ENCODE results near the gene OR4Q3.
"Not testable (repeated sequence)": the region's sequence is repeated elsewhere in the genome, so short reads cannot be mapped to it uniquely, and the experiment has no call there.

OR4Q3 gene

DNA sequence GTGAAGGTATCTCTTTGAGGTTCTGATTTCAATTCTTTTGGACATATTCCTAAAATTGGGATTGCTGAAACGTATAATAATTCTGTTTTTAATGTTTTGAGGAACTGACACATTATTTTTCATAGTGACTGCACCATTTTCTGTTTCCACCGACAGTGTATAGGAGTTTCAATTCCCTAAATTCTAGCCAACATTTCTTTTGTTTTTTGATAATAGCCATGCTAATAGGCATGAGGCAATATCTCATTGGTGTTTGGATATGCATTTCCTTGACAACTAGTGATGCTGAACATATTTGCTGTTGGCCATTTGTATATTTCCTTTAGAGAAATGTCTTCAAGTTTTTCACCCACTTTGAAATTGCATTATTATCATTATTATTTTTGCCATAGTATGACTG, 29.1 kb downstream of the OR4Q3 start:
- not testable (repeated sequence) for H3K4me2 ChIP-seq (ENCODE audit: low read length); H3K27me3 ChIP-seq (ENCODE audit: insufficient read depth, low read length); H2AFZ ChIP-seq (ENCODE audit: insufficient read depth, low read length, poor library complexity); H3K36me3 ChIP-seq (ENCODE audit: control insufficient read depth in 1 of 2, insufficient read depth in 2 of 2, low read length in 2 of 2); H3K79me1 ChIP-seq (ENCODE audit: low read length); H3K9me3 ChIP-seq (ENCODE audit: insufficient read depth, low read depth, low read length); H3K18ac ChIP-seq (ENCODE audit: low read length); H3K79me2 ChIP-seq (ENCODE audit: control insufficient read depth, insufficient read depth, low read length, poor library complexity); H4K91ac ChIP-seq (ENCODE audit: low read depth, low read length); H4K8ac ChIP-seq (ENCODE audit: low read depth, low read length); H3K4ac ChIP-seq (ENCODE audit: low read depth, low read length); H3K14ac ChIP-seq (ENCODE audit: low read length); H3K4me1 ChIP-seq (ENCODE audit: control insufficient read depth in 1 of 2, insufficient read depth in 2 of 2, low read length in 2 of 2); H3K4me3 ChIP-seq (ENCODE audit: low read depth, low read length); H3K23ac ChIP-seq (ENCODE audit: low read length); H3K9ac ChIP-seq (ENCODE audit: low read length); H2BK12ac ChIP-seq (ENCODE audit: low read length); H2BK5ac ChIP-seq (ENCODE audit: low read depth, low read length, poor library complexity); H2AK5ac ChIP-seq (ENCODE audit: low read length); DNase-seq; H4K12ac ChIP-seq (ENCODE audit: low read depth, low read length); H2BK120ac ChIP-seq (ENCODE audit: insufficient read depth, low read length, poor library complexity); H3K27ac ChIP-seq (ENCODE audit: low read depth, low read length)
- no CpG with 5 or more reads among the region's 2 CpGs for WGBS (ENCODE audit: extremely low coverage, insufficient coverage, insufficient read length)

DNA sequence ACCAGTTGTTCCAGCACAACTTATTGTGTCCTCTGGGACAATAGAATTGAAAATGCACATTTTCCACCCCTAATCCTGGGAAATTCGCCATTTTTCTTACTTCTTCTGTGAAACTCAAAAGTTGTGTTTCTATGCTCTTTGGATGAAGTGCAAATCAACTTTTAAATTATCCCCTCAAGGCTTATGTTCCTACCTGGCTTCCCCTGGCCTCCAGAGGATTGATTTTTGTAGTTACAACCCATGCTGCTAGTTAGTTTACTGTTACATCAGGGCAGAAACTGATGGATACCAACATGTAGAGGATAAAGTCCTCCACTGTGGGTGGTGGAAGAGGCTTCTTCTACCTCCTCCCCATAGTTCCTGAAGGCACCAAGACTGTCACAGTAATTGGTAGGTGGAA, 29.8 kb downstream of the OR4Q3 start, which contains the start of gene OR4M1:
Gene OR4M1 (plus strand): TSS at position 301 of the 400 bp plus-strand sequence. CDS start 6,819 bp downstream, outside the sequence.
- WGBS (ENCODE audit: extremely low coverage, insufficient coverage, insufficient read length), result no CpG with 5 or more reads among the region's 1 CpG
- not testable (repeated sequence) for H3K4ac ChIP-seq (ENCODE audit: low read depth, low read length); H2BK5ac ChIP-seq (ENCODE audit: low read depth, low read length, poor library complexity); H4K91ac ChIP-seq (ENCODE audit: low read depth, low read length); H2AK5ac ChIP-seq (ENCODE audit: low read length); H3K79me1 ChIP-seq (ENCODE audit: low read length); H3K9ac ChIP-seq (ENCODE audit: low read length); DNase-seq; H2BK120ac ChIP-seq (ENCODE audit: insufficient read depth, low read length, poor library complexity); H3K23ac ChIP-seq (ENCODE audit: low read length); H2AFZ ChIP-seq (ENCODE audit: insufficient read depth, low read length, poor library complexity); H3K14ac ChIP-seq (ENCODE audit: low read length); H3K79me2 ChIP-seq (ENCODE audit: control insufficient read depth, insufficient read depth, low read length, poor library complexity); H3K18ac ChIP-seq (ENCODE audit: low read length); H3K36me3 ChIP-seq (ENCODE audit: control insufficient read depth in 1 of 2, insufficient read depth in 2 of 2, low read length in 2 of 2); H3K4me2 ChIP-seq (ENCODE audit: low read length); H4K12ac ChIP-seq (ENCODE audit: low read depth, low read length); H3K9me3 ChIP-seq (ENCODE audit: insufficient read depth, low read depth, low read length); H3K27ac ChIP-seq (ENCODE audit: low read depth, low read length); H2BK12ac ChIP-seq (ENCODE audit: low read length); H3K27me3 ChIP-seq (ENCODE audit: insufficient read depth, low read length); H3K4me1 ChIP-seq (ENCODE audit: control insufficient read depth in 1 of 2, insufficient read depth in 2 of 2, low read length in 2 of 2); H3K4me3 ChIP-seq (ENCODE audit: low read depth, low read length); H4K8ac ChIP-seq (ENCODE audit: low read depth, low read length)

GRCh38 chr14:19775587-19775986, 32.2 kb downstream of the OR4Q3 start:
- no peak overlapping the region for H4K12ac ChIP-seq (ENCODE audit: low read depth, low read length)
- no peak overlapping the region for H3K18ac ChIP-seq (ENCODE audit: low read length)
- no peak overlapping the region for H3K27ac ChIP-seq (ENCODE audit: low read depth, low read length)
- no peak overlapping the region for H3K4me2 ChIP-seq (ENCODE audit: low read length)
- no peaks in the 10 kb centered on the region for H3K36me3 ChIP-seq (ENCODE audit: control insufficient read depth in 1 of 2, insufficient read depth in 2 of 2, low read length in 2 of 2)
- no peak overlapping the region for H3K14ac ChIP-seq (ENCODE audit: low read length)
- no peak overlapping the region for H2BK12ac ChIP-seq (ENCODE audit: low read length)
- no peak overlapping the region for H2BK5ac ChIP-seq (ENCODE audit: low read depth, low read length, poor library complexity)
- DNase-seq, result no peak
- no peak overlapping the region for H4K91ac ChIP-seq (ENCODE audit: low read depth, low read length)
- no peak overlapping the region for H3K4ac ChIP-seq (ENCODE audit: low read depth, low read length)
- H2BK120ac ChIP-seq (ENCODE audit: insufficient read depth, low read length, poor library complexity), result no peak overlapping the region
- H4K8ac ChIP-seq (ENCODE audit: low read depth, low read length), result no peak overlapping the region
- H3K9ac ChIP-seq (ENCODE audit: low read length), result no peak overlapping the region
- no peak overlapping the region for H2AK5ac ChIP-seq (ENCODE audit: low read length)
- peaks cover 12% of the 10 kb centered on the region for H3K9me3 ChIP-seq (ENCODE audit: insufficient read depth, low read depth, low read length)
- H3K79me2 ChIP-seq (ENCODE audit: control insufficient read depth, insufficient read depth, low read length, poor library complexity), result no peaks in the 10 kb centered on the region
- H3K4me3 ChIP-seq (ENCODE audit: low read depth, low read length), result no peak overlapping the region
- H3K27me3 ChIP-seq (ENCODE audit: insufficient read depth, low read length), result no peaks in the 10 kb centered on the region
- no peaks in the 10 kb centered on the region for H3K4me1 ChIP-seq (ENCODE audit: control insufficient read depth in 1 of 2, insufficient read depth in 2 of 2, low read length in 2 of 2)
- H3K23ac ChIP-seq (ENCODE audit: low read length), result no peak overlapping the region
- no peaks in the 10 kb centered on the region for H3K79me1 ChIP-seq (ENCODE audit: low read length)
- H2AFZ ChIP-seq (ENCODE audit: insufficient read depth, low read length, poor library complexity), result no peak overlapping the region
- WGBS (ENCODE audit: extremely low coverage, insufficient coverage, insufficient read length), result no CpG with 5 or more reads among the region's 1 CpG

DNA sequence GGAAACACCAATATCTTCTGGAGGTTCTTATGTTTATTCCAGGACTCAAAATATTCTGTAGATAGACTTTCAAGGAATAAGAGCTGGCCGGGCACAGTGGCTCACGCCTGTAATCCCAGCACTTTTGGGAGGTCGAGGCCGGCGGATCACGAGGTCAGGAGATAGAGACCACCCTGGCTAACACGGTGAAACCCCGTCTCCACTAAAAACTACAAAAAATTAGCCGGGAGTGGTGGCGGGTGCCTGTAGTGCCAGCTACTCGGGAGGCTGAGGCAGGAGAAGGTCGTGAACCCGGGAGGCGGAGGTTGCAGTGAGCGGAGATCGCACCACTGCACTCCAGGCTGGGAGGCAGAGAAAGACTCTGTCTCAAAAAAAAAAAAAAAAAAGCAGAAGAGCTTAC, 42.5 kb downstream of the OR4Q3 start:
- H3K4me2 ChIP-seq (ENCODE audit: low read length); H2AK5ac ChIP-seq (ENCODE audit: low read length); H4K12ac ChIP-seq (ENCODE audit: low read depth, low read length); DNase-seq; H3K79me1 ChIP-seq (ENCODE audit: low read length); H3K9ac ChIP-seq (ENCODE audit: low read length); H3K23ac ChIP-seq (ENCODE audit: low read length); H3K36me3 ChIP-seq (ENCODE audit: control insufficient read depth in 1 of 2, insufficient read depth in 2 of 2, low read length in 2 of 2); H3K18ac ChIP-seq (ENCODE audit: low read length); H3K9me3 ChIP-seq (ENCODE audit: insufficient read depth, low read depth, low read length); H4K8ac ChIP-seq (ENCODE audit: low read depth, low read length); H2BK120ac ChIP-seq (ENCODE audit: insufficient read depth, low read length, poor library complexity); H3K27me3 ChIP-seq (ENCODE audit: insufficient read depth, low read length); H4K91ac ChIP-seq (ENCODE audit: low read depth, low read length); H3K79me2 ChIP-seq (ENCODE audit: control insufficient read depth, insufficient read depth, low read length, poor library complexity); H3K4me3 ChIP-seq (ENCODE audit: low read depth, low read length); H3K27ac ChIP-seq (ENCODE audit: low read depth, low read length); H3K4me1 ChIP-seq (ENCODE audit: control insufficient read depth in 1 of 2, insufficient read depth in 2 of 2, low read length in 2 of 2); H2BK12ac ChIP-seq (ENCODE audit: low read length); H3K14ac ChIP-seq (ENCODE audit: low read length); H2BK5ac ChIP-seq (ENCODE audit: low read depth, low read length, poor library complexity); H3K4ac ChIP-seq (ENCODE audit: low read depth, low read length); H2AFZ ChIP-seq (ENCODE audit: insufficient read depth, low read length, poor library complexity): not testable (repeated sequence)
- WGBS (ENCODE audit: extremely low coverage, insufficient coverage, insufficient read length), result no CpG with 5 or more reads among the region's 16 CpGs
